Spleen (tissue), 11 donors: ENCODE results near the gene PRR22. TPM values are rescaled to one million over a fixed set of nuclear protein-coding genes. Genes with fewer than 3 reads are reported as not detected.

ENCODE experiments used
- DNase-seq: peaks from one replicate; pipeline ENCODE4 v3.0.0-alpha.2; 2020
- H3K27ac ChIP-seq, 8 donors: fragments of 200-600 bp; sonication (generic) in 7 of 8; 1 replicate in 4 of 8; 2 replicates in 4 of 8; pipeline versions ENCODE4 v1.5.0 to v1.8.0; 2016 to 2021; ENCODE audit warnings: inconsistent platforms in 4 of 8, mild to moderate bottlenecking in 4 of 8, moderate library complexity in 1 of 8
- H3K27me3 ChIP-seq, 7 donors: fragments of 200-600 bp; sonication (generic) in 6 of 7; replicated peaks in 1 of 7; 1 replicate in 4 of 7; 2 replicates in 3 of 7; pipeline versions ENCODE4 v1.5.0 to v1.8.0; 2016 to 2021; ENCODE audit warnings: inconsistent platforms in 3 of 7, mild to moderate bottlenecking in 1 of 7
- H3K36me3 ChIP-seq, 6 donors: fragments of 200-600 bp; sonication (generic) in 5 of 6; 1 replicate in 4 of 6; 2 replicates in 2 of 6; pipeline versions ENCODE4 v1.5.0 to v1.8.0; 2016 to 2021; ENCODE audit warnings: inconsistent platforms in 2 of 6
- H3K4me1 ChIP-seq, 6 donors: fragments of 200-600 bp; sonication (generic) in 5 of 6; 1 replicate in 3 of 6; 2 replicates in 3 of 6; pipeline versions ENCODE4 v1.5.0 to v1.8.0; 2016 to 2021; ENCODE audit warnings: inconsistent platforms in 3 of 6
- H3K4me3 ChIP-seq, 8 donors: fragments of 200-600 bp; sonication (generic) in 7 of 8; 1 replicate in 4 of 8; 2 replicates in 4 of 8; pipeline versions ENCODE4 v1.5.0 to v1.8.0; 2016 to 2021; ENCODE audit warnings: inconsistent platforms in 4 of 8, mild to moderate bottlenecking in 4 of 8, moderate library complexity in 2 of 8
- H3K9me3 ChIP-seq, 8 donors: fragments of 200-600 bp; sonication (generic) in 7 of 8; 1 replicate in 4 of 8; 2 replicates in 4 of 8; pipeline versions ENCODE4 v1.5.0 to v1.8.0; 2016 to 2021; ENCODE audit warnings: inconsistent platforms in 4 of 8
- CTCF ChIP-seq, 11 experiments: fragments of 200-600 bp in 7 of 11; fragments of 450-650 bp in 4 of 11; sonication (generic) in 4 of 11; IDR thresholded peaks in 8 of 11; conservative IDR thresholded peaks in 3 of 11; 1 replicate in 7 of 11; 2 replicates in 4 of 11; pipeline versions ENCODE4 v1.4.0 to v1.8.0; 2016 to 2021; ENCODE audit warnings: antibody characterized with exemption in 11 of 11, inconsistent platforms in 4 of 11, mild to moderate bottlenecking in 1 of 11
- POLR2A ChIP-seq, 3 donors: fragments of 450-650 bp; IDR thresholded peaks; one replicate each; pipeline ENCODE4 v1.5.1; 2017; ENCODE audit warnings: antibody characterized with exemption in 3 of 3, mild to moderate bottlenecking in 1 of 3
- POLR2AphosphoS5 ChIP-seq, 3 donors: sonication (generic); formaldehyde crosslinking; IDR thresholded peaks; one replicate each; pipeline ENCODE4 v1.5.1; 2017; ENCODE audit warnings: antibody characterized with exemption in 3 of 3
- WGBS, 5 donors: extraction: QIAGEN DNeasy Blood & Tissue Kit in 3 of 5; methylation state at CpG; one replicate each; pipeline versions ENCODE4 v1.1.5 to v1.1.7; 2013 to 2018; 5-methylcytosine and 5-hydroxymethylcytosine counted together
- intact Hi-C: fragments of 100-400 bp; cut with DNase I; formaldehyde crosslinking; loops from one replicate; pipeline ENCODE4 v1.15.0; 2023; ENCODE audit warnings: low total_unique reads
- polyA plus RNA-seq, 3 donors: library from polyadenylated mRNA; stranded (reverse); fragments of 200-250 nt; gene quantifications; one replicate each; pipeline ENCODE4 v1.2.1, GENCODE V29; 2013
- total RNA-seq, 7 donors: library from RNA; depleted of rRNA in 3 of 7; stranded (reverse); fragments of >200 nt in 3 of 7; fragmentation: NEBNext Ultra II Directional in 4 of 7; extraction: Animal tissue kit (Norgen Biotek cat#: 25700) in 4 of 7; gene quantifications; one replicate each; pipeline versions ENCODE4 v1.1.0 to v1.2.1, GENCODE V29; 2016 to 2021
- donor health status: healthy with polysubstance abuse.
- donor health status: DM: no; HTN: no; CAD: no; lungs with moderate emphysema.
- donor health status: DM: no; HTN: no; CAD: no.
- donor health status: Bipolar disorder and iron deficiency.
- donor health status: healthy.
- donor health status: DM: no; HTN: no; CAD: no.
- donor health status: DM: yes; HTN: yes; CAD: no.

PRR22 gene
- total and polyA plus RNA-seq, 10 donors = 1.4 to 11.4 (median 4.3) TPM

GRCh38 chr19:5788422-5788821 is 3.9 kb upstream of the PRR22 start:
- intact Hi-C loops = no loop called here
- no peak for TF ChIP-seq CTCF (IDR thresholded peaks at IDR 0.05 in 8 of 11, conservative IDR thresholded peaks at IDR 0.05 in 3 of 11)
- no peak for TF ChIP-seq POLR2A (IDR thresholded peaks at IDR 0.05)
- no peak for TF ChIP-seq POLR2AphosphoS5 (IDR thresholded peaks at IDR 0.05)
- WGBS, 5 donors = 85 to 98% (median 96%) methylated on average over 5 of the region's 5 CpGs

GRCh38 chr19:5787409-5788182 is 3.0 kb upstream of the PRR22 start:
- H3K27ac ChIP-seq = no peak overlapping the region
- no peaks in the 10 kb centered on the region for H3K27me3 ChIP-seq
- peaks cover 3 to 76% (median 68%) of the 10 kb centered on the region in 6 donors for H3K36me3 ChIP-seq
- 92 to 95% (median 94%) methylated on average over 19 to 39 of the region's 39 CpGs for WGBS, 5 donors
- DNase-seq = peak; percentile 73
- no peak overlapping the region for H3K4me3 ChIP-seq
- peaks cover 6 to 16% (median 11%) of the 10 kb centered on the region in 6 donors for H3K4me1 ChIP-seq
- intact Hi-C loops = no loop called here
- peaks cover 0 to 3% (median 0%) of the 10 kb centered on the region in 8 donors for H3K9me3 ChIP-seq
- TF ChIP-seq POLR2A (IDR thresholded peaks at IDR 0.05) (no peak), POLR2AphosphoS5 (IDR thresholded peaks at IDR 0.05) (peak in 1 of 3 donors; percentile 44), CTCF (IDR thresholded peaks at IDR 0.05 in 8 of 11, conservative IDR thresholded peaks at IDR 0.05 in 3 of 11) (no peak)

More at GRCh38 chr19:5788422-5788821, 3.9 kb upstream of the PRR22 start:
- no peak for DNase-seq
- Histone ChIP-seq H3K27ac (no peak overlapping the region), H3K9me3 (peaks cover 0 to 3% (median 0%) of the 10 kb centered on the region in 8 donors), H3K4me1 (peaks cover 6 to 16% (median 11%) of the 10 kb centered on the region in 6 donors), H3K36me3 (peaks cover 3 to 68% (median 65%) of the 10 kb centered on the region in 6 donors), H3K4me3 (no peak overlapping the region), H3K27me3 (no peaks in the 10 kb centered on the region)

- Histone ChIP-seq H3K27ac (no peak overlapping the region), H3K27me3 (no peaks in the 10 kb centered on the region), H3K4me1 (peaks cover 6 to 16% (median 11%) of the 10 kb centered on the region in 6 donors), H3K4me3 (no peak overlapping the region), H3K9me3 (peaks cover 0 to 3% (median 0%) of the 10 kb centered on the region in 8 donors), H3K36me3 (peaks cover 3 to 78% (median 68%) of the 10 kb centered on the region in 6 donors)
- intact Hi-C loops = no loop called here
- 88 to 95% (median 90%) methylated on average over 43 to 44 of the region's 44 CpGs for WGBS, 5 donors
- no peak for TF ChIP-seq POLR2A (IDR thresholded peaks at IDR 0.05)
- TF ChIP-seq POLR2AphosphoS5 (IDR thresholded peaks at IDR 0.05) = no peak
- no peak for TF ChIP-seq CTCF (IDR thresholded peaks at IDR 0.05 in 8 of 11, conservative IDR thresholded peaks at IDR 0.05 in 3 of 11)
- DNase-seq = peak; percentile 68
Measured at GRCh38 chr19:5786593-5787408, 2.3 kb upstream of the PRR22 start.
